Esophagus muscularis mucosa (tissue), 4 donors: Measurements from ENCODE around the gene HNRNPA0.

Source experiments
- EP300 ChIP-seq: sonication (generic); formaldehyde crosslinking; IDR thresholded peaks from one replicate; pipeline ENCODE4 v1.6.1; 2017; ENCODE audit warnings: antibody characterized with exemption
- POLR2A ChIP-seq: fragments of 450-650 bp; IDR thresholded peaks from one replicate; pipeline ENCODE4 v1.6.1; 2017; ENCODE audit warnings: antibody characterized with exemption, moderate library complexity, mild to moderate bottlenecking, low read depth
- POLR2AphosphoS5 ChIP-seq, 2 donors: sonication (generic); formaldehyde crosslinking; IDR thresholded peaks; one replicate each; pipeline ENCODE4 v1.6.1; 2017; ENCODE audit warnings: antibody characterized with exemption in 2 of 2
- TF ChIP-seq, protein P1 (sequence below), 3 experiments: fragments of 200-600 bp in 2 of 3; fragments of 450-650 bp in 1 of 3; sonication (generic) in 2 of 3; IDR thresholded peaks; one replicate each; pipeline ENCODE4 v1.5.1; 2017 to 2019; ENCODE audit warnings: antibody characterized with exemption in 3 of 3, mild to moderate bottlenecking in 2 of 3, moderate library complexity in 1 of 3

GRCh38 chr5:137699336-137700281 is 54.6 kb downstream of the HNRNPA0 start:
- TF ChIP-seq, protein P1, sequence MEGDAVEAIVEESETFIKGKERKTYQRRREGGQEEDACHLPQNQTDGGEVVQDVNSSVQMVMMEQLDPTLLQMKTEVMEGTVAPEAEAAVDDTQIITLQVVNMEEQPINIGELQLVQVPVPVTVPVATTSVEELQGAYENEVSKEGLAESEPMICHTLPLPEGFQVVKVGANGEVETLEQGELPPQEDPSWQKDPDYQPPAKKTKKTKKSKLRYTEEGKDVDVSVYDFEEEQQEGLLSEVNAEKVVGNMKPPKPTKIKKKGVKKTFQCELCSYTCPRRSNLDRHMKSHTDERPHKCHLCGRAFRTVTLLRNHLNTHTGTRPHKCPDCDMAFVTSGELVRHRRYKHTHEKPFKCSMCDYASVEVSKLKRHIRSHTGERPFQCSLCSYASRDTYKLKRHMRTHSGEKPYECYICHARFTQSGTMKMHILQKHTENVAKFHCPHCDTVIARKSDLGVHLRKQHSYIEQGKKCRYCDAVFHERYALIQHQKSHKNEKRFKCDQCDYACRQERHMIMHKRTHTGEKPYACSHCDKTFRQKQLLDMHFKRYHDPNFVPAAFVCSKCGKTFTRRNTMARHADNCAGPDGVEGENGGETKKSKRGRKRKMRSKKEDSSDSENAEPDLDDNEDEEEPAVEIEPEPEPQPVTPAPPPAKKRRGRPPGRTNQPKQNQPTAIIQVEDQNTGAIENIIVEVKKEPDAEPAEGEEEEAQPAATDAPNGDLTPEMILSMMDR (IDR thresholded peaks at IDR 0.05), result no peak
- TF ChIP-seq EP300 (no peak), POLR2AphosphoS5 (IDR thresholded peaks at IDR 0.05) (no peak), POLR2A (no peak)
